HT1080 (cell line): ENCODE measurements around the gene SDCCAG8. TPM values are rescaled to one million over a fixed set of nuclear protein-coding genes. Genes with fewer than 3 reads are reported as not detected.
A peak's percentile ranks its signal among the peaks of the same experiment; 100 is the strongest.
"Not testable (repeated sequence)": the region's sequence is repeated elsewhere in the genome, so short reads cannot be mapped to it uniquely, and the experiment has no call there.

Experiments used
- DNase-seq: peaks from one replicate; pipeline ENCODE4 v3.0.0-alpha.2; 2015; ENCODE audit warnings: low read depth
- polyA plus RNA-seq, 2 experiments: library from polyadenylated mRNA; depleted of rRNA; stranded (reverse); fragments of >200 nt; gene quantifications; 2 replicates each; pipeline ENCODE4 v1.2.3, GENCODE V29; 2015
- total RNA-seq: library from RNA; depleted of rRNA; stranded (reverse); fragments of >200 nt; shearing (Covaris generic); gene quantifications from 2 replicates; pipeline ENCODE4 v1.2.3, GENCODE V29; 2014; rRNA removed

Gene SDCCAG8
- total RNA-seq = 31.6 and 39.9 TPM in 2 replicates
- 49.2 and 73.1 TPM in 2 replicates for polyA plus RNA-seq (2015; cell fraction: cytosol; rRNA removed)
- 49.7 and 61.3 TPM in 2 replicates for polyA plus RNA-seq (2015; cell fraction: nucleus; rRNA removed)

GRCh38 chr1:243255791-243256512 is at the start of gene SDCCAG8:
TSS of gene SDCCAG8 (plus strand) at chr1:243256041. CDS start at chr1:243256174, 133 bp downstream.
- peak; percentile 100 for DNase-seq

GRCh38 chr1:243211984-243212383 is 43.9 kb upstream of the SDCCAG8 start:
- DNase-seq = not testable (repeated sequence)

- DNase-seq = no peak
Measured at GRCh38 chr1:243213045-243213787, 42.6 kb upstream of the SDCCAG8 start.

- not testable (repeated sequence) for DNase-seq
Measured at GRCh38 chr1:243215276-243215875, 40.5 kb upstream of the SDCCAG8 start.

- no peak for DNase-seq
Measured at GRCh38 chr1:243216741-243217140, 39.1 kb upstream of the SDCCAG8 start.

- DNase-seq = no peak
Measured at GRCh38 chr1:243217349-243217748, 38.5 kb upstream of the SDCCAG8 start.

- no peak for DNase-seq
Measured at GRCh38 chr1:243218059-243218458, 37.8 kb upstream of the SDCCAG8 start.

GRCh38 chr1:243227622-243228021 is 28.2 kb upstream of the SDCCAG8 start:
- no peak for DNase-seq

GRCh38 chr1:243229526-243229925 is 26.3 kb upstream of the SDCCAG8 start:
- DNase-seq = no peak

GRCh38 chr1:243230914-243231313 is 24.9 kb upstream of the SDCCAG8 start:
- peak; percentile 30 for DNase-seq

GRCh38 chr1:243233908-243234307 is 21.9 kb upstream of the SDCCAG8 start:
- DNase-seq = no peak

- DNase-seq = no peak
Measured at GRCh38 chr1:243234978-243235647, 20.7 kb upstream of the SDCCAG8 start.

- DNase-seq = no peak
Measured at GRCh38 chr1:243236604-243237252, 19.1 kb upstream of the SDCCAG8 start.

GRCh38 chr1:243244432-243244841 is 11.4 kb upstream of the SDCCAG8 start:
- no peak for DNase-seq

- DNase-seq = no peak
Measured at GRCh38 chr1:243246916-243247315, 8.9 kb upstream of the SDCCAG8 start.

- DNase-seq = no peak
Measured at GRCh38 chr1:243247901-243248300, 7.9 kb upstream of the SDCCAG8 start.

GRCh38 chr1:243249214-243249613 is 6.6 kb upstream of the SDCCAG8 start:
- no peak for DNase-seq

- DNase-seq = no peak
Measured at GRCh38 chr1:243250102-243250501, 5.7 kb upstream of the SDCCAG8 start.

- no peak for DNase-seq
Measured at GRCh38 chr1:243251539-243251938, 4.3 kb upstream of the SDCCAG8 start.

GRCh38 chr1:243253211-243253925 is 2.5 kb upstream of the SDCCAG8 start:
- DNase-seq = no peak
